Measurements from ENCODE around the gene YPEL3. TPM values are rescaled to one million over a fixed set of nuclear protein-coding genes. Genes with fewer than 3 reads are reported as not detected.

Gene YPEL3
- total and polyA plus RNA-seq, 2 donors (not counting 3 experiments of a cell fraction or from before 2014, with no cell fraction given) = 46.1 to 78.0 TPM

GRCh38 chr16:30051518-30051917, 44.5 kb downstream of the YPEL3 start:
- Histone ChIP-seq H3K4me1 (ENCODE audit: control insufficient read depth, extremely low read depth, insufficient read depth, low read length) (peaks cover 35% of the 10 kb centered on the region), H3K4me3 (replicated peaks in 1 of 3; ENCODE audit: insufficient read depth in 1 of 3, low read depth in 1 of 3, low read length in 3 of 3) (no peak overlapping the region), H3K4me2 (ENCODE audit: insufficient read depth, low read length) (peak overlapping the region; percentile 29), H3K9me1 (replicated peaks; ENCODE audit: control insufficient read depth, extremely low read depth, insufficient read depth, low read length) (no peaks in the 10 kb centered on the region), H4K20me1 (replicated peaks; ENCODE audit: control insufficient read depth, extremely low read depth, insufficient read depth, low read length) (no peaks in the 10 kb centered on the region), H3K79me2 (ENCODE audit: control insufficient read depth, insufficient read depth, low read length) (peaks cover 4% of the 10 kb centered on the region), H3K9ac (replicated peaks; ENCODE audit: extremely low read depth, insufficient read depth, low read length) (peak overlapping the region; percentile 65), H3K36me3 (ENCODE audit: control insufficient read depth in 2 of 2, extremely low read depth in 1 of 2, insufficient read depth in 2 of 2, low read length in 2 of 2) (no peaks in the 10 kb centered on the region), H3K27ac (ENCODE audit: insufficient read depth, low read depth, low read length) (peak overlapping the region; percentile 80), H3K27me3 (ENCODE audit: control insufficient read depth in 2 of 2, insufficient read depth in 2 of 2, low read length in 2 of 2) (no peaks in the 10 kb centered on the region), H3K9me3 (replicated peaks; ENCODE audit: control insufficient read depth, insufficient read depth, low read length) (no peaks in the 10 kb centered on the region), H2AFZ (ENCODE audit: low read depth, low read length) (peak overlapping the region; percentile 70)
- TF ChIP-seq JUN (IDR thresholded peaks at IDR 0.05; ENCODE audit: borderline replicate concordance, insufficient read depth, insufficient read length, low read depth) = peak; percentile 46
- no peak for TF ChIP-seq CTCF (IDR thresholded peaks at IDR 0.05; ENCODE audit: extremely low read depth in 1 of 2, insufficient read depth in 1 of 2, low read depth in 1 of 2, low read length in 2 of 2)
- peak; percentile 24 for TF ChIP-seq POLR2AphosphoS5 (IDR thresholded peaks at IDR 0.05; ENCODE audit: insufficient read depth, low read depth, low read length)
- no peak for TF ChIP-seq MYC (IDR thresholded peaks at IDR 0.05; ENCODE audit: low read depth, low read length)
- TF ChIP-seq EZH2 (IDR thresholded peaks at IDR 0.05; ENCODE audit: borderline replicate concordance, low read depth, low read length, severe bottlenecking) = no peak
- peak; percentile 25 for TF ChIP-seq POLR2A (IDR thresholded peaks at IDR 0.05; ENCODE audit: low read depth, low read length)
- peak; percentile 78 for TF ChIP-seq FOS (IDR thresholded peaks at IDR 0.05; ENCODE audit: borderline replicate concordance, insufficient read depth, low read length)
- no peak for TF ChIP-seq GATA2 (IDR thresholded peaks at IDR 0.05; ENCODE audit: insufficient read depth, insufficient read length, low read depth, low read length)
- intact Hi-C loops (cut with micrococcal nuclease) = loop anchor here (2.0 kb wide), 2 partner anchors 13 to 41 kb away; partner anchors contain the start of gene ALDOA
- DNase-seq (ENCODE audit: low read depth, low spot score) = peak; percentile 75
- no TSS peak for BruUV-seq (replicated peaks)
- ChIA-PET POLR2A (interaction anchor here (0.6 to 1.2 kb wide), 2 partner anchors 14 to 483 kb away, joined by 3 to 8 read pairs; partner anchors contain the start of genes ALDOA and ZNF747), CTCF (interaction anchor here (0.6 to 3.5 kb wide), 7 partner anchors 9 to 360 kb away, joined by 3 to 20 read pairs (median 3); partner anchors contain the start of genes ALDOA and TBX6)
- FAIRE-seq = peak; percentile 96
- dilution Hi-C loops (cut with MboI; ENCODE audit: extremely low pct_ligation_motif_present, low sequenced_read_pairs) = no loop called here

Measured in endothelial cell of umbilical vein (primary cell).